HAP-1 (cell line): ENCODE data around the gene ADAMTS8.

Source experiments
- DNase-seq, 2 experiments: peaks; one replicate each; pipeline ENCODE4 v3.0.0-alpha.2; 2016 to 2020; ENCODE audit warnings: low spot score in 2 of 2
- H3K27me3 ChIP-seq: fragments of 250-450 bp; sonication (Bioruptor Pico); 2 replicates; pipeline ENCODE4 v1.5.1; 2020; ENCODE audit warnings: low read depth, mild to moderate bottlenecking, moderate library complexity
- H3K36me3 ChIP-seq: fragments of 250-450 bp; sonication (Bioruptor Pico); replicated peaks from 2 replicates; pipeline ENCODE4 v1.5.1; 2020; ENCODE audit warnings: mild to moderate bottlenecking
- H3K4me1 ChIP-seq: fragments of 250-450 bp; sonication (Bioruptor Pico); 2 replicates; pipeline ENCODE4 v1.5.1; 2020; ENCODE audit warnings: mild to moderate bottlenecking
- H3K4me3 ChIP-seq: fragments of 250-450 bp; sonication (Bioruptor Pico); 2 replicates; pipeline ENCODE4 v1.5.1; 2020; ENCODE audit warnings: mild to moderate bottlenecking, moderate library complexity
- H3K9me3 ChIP-seq: fragments of 250-450 bp; sonication (Bioruptor Pico); 2 replicates; pipeline ENCODE4 v1.5.1; 2020; ENCODE audit warnings: mild to moderate bottlenecking, moderate library complexity
- in situ Hi-C: fragments of 300-500 bp; cut with MboI; formaldehyde crosslinking; loops from 3 replicates; pipeline ENCODE4 v1.14.3; 2020; ENCODE audit warnings: low sequenced_read_pairs, inconsistent platforms, mixed read lengths

Gene ADAMTS8, protein sequence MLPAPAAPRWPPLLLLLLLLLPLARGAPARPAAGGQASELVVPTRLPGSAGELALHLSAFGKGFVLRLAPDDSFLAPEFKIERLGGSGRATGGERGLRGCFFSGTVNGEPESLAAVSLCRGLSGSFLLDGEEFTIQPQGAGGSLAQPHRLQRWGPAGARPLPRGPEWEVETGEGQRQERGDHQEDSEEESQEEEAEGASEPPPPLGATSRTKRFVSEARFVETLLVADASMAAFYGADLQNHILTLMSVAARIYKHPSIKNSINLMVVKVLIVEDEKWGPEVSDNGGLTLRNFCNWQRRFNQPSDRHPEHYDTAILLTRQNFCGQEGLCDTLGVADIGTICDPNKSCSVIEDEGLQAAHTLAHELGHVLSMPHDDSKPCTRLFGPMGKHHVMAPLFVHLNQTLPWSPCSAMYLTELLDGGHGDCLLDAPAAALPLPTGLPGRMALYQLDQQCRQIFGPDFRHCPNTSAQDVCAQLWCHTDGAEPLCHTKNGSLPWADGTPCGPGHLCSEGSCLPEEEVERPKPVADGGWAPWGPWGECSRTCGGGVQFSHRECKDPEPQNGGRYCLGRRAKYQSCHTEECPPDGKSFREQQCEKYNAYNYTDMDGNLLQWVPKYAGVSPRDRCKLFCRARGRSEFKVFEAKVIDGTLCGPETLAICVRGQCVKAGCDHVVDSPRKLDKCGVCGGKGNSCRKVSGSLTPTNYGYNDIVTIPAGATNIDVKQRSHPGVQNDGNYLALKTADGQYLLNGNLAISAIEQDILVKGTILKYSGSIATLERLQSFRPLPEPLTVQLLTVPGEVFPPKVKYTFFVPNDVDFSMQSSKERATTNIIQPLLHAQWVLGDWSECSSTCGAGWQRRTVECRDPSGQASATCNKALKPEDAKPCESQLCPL

DNA sequence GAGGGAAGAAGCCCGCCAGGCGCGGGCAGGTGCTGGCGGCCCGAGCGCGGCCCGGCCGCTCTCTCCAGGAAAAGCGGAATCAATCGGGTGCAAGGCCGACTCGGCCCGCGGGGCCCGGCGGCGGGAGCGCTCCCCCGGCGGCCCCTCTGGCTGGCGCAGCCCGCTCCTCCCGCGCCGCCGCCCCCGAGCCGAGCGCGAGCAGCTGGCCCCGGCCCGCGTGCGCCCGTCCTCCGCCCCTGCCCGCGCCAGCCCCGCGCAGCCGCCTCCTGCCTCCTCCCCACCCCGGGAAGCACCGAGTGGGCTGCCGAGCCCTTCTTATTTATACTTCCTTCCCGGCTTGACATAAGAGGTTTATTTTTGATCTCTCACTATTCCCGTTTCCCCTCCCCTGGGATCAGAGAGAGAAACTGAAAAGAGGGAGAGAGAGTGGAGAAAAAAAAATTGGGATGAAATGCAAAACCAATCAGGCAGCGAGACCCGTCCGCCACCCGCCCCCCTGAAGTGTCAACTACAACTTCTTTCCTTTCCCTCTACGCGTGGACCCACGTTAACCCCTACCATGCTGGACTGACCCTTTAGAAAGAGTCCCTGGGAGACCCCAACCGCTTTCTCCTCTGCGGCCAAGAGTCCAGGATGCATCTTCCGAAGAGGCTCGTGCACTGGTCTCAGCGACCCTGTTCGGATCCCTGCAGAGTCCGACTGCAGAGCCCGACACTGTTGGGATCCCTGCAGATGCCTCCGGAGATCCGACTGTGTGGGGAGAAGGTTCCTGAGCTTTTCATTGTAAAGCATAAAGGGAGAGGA, at the start of gene ADAMTS8:
TSS of gene ADAMTS8 (minus strand) at position 294 of the 804 bp plus-strand sequence. CDS start 323 bp downstream, outside the sequence.
- H3K36me3 ChIP-seq, result no peaks in the 10 kb centered on the region
- DNase-seq, result no peak
- H3K4me1 ChIP-seq, result no peaks in the 10 kb centered on the region
- peak within 1 kb of the TSS; percentile 2; the same call in 1 of the 2 replicates for H3K4me3 ChIP-seq
- in situ Hi-C loops, result loop anchor here (10.0 kb wide), 1 partner anchor 214 kb away; no protein-coding TSS in a partner anchor
- H3K9me3 ChIP-seq, result no peaks in the 10 kb centered on the region
- H3K27me3 ChIP-seq, result peaks cover 65% of the 10 kb centered on the region

DNA sequence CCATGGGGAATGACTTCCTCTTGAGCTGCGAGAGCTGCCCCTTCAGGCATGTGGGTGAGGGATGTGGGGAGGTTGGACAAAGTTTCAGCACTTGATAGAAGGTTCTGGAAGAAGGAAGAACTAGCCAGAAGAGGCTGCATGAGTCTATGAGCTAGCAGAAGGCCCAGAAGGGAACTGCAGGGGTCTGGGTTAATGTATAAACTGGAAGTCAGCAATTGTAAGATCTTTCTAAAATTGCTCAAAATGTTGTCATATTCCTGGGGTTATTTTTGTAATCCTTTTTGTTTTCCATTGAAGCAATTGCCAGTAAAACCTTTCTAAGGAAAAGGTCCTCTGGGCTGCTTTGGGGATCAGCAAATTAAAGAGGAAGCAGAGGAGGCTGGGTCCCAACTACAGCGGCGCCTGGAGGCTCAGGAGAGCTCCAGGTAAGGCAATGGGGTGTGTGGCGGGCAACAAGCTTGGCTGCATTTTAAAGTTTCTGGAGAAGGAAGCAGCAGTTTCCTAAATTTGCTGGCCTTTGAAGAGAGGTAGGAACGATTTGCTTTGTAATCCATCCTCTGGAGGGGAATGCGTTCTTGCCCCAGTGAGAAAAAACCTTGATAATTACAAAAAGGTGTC, 49.3 kb upstream of the ADAMTS8 start:
- no peaks in the 10 kb centered on the region for H3K9me3 ChIP-seq
- no peak for DNase-seq
- H3K27me3 ChIP-seq, result no peaks in the 10 kb centered on the region
- H3K4me3 ChIP-seq, result no peak overlapping the region
- in situ Hi-C loops, result no loop called here
- H3K36me3 ChIP-seq, result no peaks in the 10 kb centered on the region
- no peaks in the 10 kb centered on the region for H3K4me1 ChIP-seq

DNA sequence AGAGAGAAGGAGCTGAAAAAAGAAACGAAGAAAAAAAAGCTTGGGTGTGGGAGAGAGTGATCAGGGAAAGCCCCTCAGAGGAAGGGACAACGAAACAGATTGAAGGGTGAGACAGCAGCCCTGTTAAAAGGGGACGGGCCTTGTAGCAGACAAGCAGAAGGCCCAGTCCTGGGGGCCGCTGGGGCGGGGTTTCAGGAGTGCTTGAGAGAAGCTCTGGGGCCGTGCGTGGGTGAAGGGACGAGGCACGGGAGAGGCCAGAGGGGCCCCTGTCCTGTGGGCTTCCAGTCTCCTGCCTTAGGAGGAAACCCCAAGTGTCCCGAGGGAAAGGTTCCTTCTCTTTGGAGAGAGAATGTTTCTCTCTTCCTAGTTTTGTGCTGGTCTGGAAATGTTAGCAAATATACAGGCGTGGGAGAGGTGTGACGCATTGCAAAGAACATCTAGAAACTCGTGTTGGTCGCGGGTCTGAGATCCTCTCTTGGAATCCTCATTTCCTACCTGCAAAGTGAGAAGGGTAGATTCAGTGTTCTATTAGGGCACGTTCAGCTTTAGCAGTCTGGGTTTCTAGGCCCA, 48.6 kb upstream of the ADAMTS8 start:
- in situ Hi-C loops, result no loop called here
- H3K36me3 ChIP-seq, result no peaks in the 10 kb centered on the region
- no peaks in the 10 kb centered on the region for H3K9me3 ChIP-seq
- no peak for DNase-seq
- no peak overlapping the region for H3K4me3 ChIP-seq
- H3K27me3 ChIP-seq, result no peaks in the 10 kb centered on the region
- H3K4me1 ChIP-seq, result no peaks in the 10 kb centered on the region

DNA sequence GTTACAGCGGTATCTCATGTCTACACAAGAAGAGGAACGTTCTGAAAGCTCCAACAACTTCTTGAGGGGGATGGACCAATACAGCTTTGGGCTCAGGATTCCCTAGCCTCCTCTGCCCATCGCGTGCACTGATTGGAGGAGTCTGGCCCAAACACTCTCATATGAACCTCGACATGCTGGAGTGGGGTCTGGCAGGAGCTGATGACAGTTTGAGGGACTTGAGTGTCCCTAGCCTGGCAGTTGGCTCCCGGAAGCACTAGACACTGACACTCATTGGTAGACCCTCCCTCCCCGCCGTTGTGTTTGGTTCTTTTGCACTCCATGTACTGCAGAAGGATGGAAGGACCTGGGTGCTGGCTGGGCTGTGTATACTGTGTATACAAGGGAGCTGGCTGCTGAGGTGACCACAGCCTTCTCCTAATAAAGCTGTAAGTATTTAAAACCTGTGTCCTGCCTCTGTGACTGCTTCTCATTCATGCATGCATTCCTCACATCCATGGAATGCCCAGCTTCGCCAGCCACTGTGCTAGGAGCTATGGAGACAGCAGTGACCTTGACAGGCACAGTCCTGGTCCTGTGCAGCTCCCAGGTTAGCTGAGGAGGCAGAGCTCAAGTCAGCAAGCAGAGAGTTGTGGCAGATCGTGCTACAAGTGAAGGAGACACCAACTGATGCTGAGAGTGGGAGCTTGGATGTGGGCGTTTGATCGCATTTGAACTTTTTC, 48.0 kb upstream of the ADAMTS8 start:
- Histone ChIP-seq H3K4me1 (no peaks in the 10 kb centered on the region), H3K4me3 (no peak overlapping the region), H3K36me3 (no peaks in the 10 kb centered on the region), H3K9me3 (no peaks in the 10 kb centered on the region), H3K27me3 (no peaks in the 10 kb centered on the region)
- DNase-seq, result no peak
- in situ Hi-C loops, result no loop called here

DNA sequence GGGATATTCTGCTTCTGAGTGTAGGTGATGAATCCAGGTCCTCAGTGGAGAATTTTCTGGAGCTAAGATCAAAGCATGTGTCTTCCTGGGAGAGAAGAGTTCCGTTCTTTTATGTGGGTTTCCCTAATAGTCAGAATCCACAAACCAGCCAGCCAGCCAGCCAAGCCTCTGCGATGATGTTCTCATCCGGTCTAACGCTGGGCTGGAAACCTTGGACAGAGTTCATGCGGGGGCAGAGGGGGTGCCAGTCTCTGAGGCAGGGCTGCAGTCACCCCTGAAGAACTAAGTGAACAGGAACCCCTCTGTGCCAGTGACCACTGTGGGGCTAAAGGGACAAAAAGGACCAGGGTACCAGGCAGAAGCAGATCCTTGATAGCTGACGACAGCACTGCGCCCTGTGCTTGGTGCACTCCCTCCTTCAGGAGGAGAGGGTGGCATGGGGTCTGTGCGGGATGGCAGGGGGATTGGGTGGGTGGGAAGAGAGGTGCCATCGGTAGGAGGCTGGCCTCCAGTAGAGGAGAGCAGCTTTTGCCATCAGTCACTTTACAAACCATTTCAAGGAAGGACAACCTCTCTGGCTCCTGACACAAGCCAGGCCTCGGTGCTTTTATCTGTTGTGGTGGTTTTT, 47.1 kb upstream of the ADAMTS8 start:
- Histone ChIP-seq H3K36me3 (no peaks in the 10 kb centered on the region), H3K27me3 (no peaks in the 10 kb centered on the region), H3K9me3 (no peaks in the 10 kb centered on the region), H3K4me1 (no peaks in the 10 kb centered on the region), H3K4me3 (no peak overlapping the region)
- no peak for DNase-seq
- in situ Hi-C loops, result no loop called here

DNA sequence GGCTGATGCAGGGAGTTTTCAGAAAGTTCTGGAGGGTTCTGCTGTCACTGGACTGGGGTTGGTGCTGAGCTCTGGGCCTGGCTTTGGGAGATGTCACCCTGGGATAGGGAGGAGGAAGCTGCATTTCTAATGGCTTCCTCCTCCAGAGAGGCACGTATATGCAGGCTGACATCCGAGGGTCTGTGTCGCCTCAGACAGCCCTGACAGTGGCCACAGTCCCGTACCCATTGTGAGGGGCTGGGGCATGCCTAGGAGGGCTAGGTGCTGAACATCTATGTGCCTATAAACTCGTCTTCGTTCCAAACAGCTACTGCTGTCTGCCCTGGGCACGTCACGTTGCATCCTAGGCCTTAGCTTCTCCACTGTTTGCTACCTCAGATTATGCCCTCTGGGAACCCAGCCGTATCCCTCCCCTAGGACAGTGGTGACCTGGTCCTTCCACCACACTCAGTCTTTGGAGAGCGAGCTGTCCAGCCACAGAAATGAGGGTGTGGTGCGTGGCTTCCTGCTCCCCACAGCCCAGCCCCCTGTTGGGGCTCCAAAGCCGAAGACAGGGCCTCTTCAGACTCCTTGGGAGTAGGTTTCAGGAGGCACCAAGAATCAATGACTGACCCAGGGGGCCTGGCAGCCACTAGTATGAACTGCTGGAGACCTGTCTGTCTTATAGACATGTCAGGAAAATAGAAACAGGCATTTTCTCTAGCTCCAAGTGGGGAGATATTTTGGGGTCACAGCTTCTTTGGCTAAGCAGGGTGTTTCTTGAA, 46.4 kb upstream of the ADAMTS8 start:
- H3K9me3 ChIP-seq, result no peaks in the 10 kb centered on the region
- in situ Hi-C loops, result no loop called here
- no peak overlapping the region for H3K4me3 ChIP-seq
- no peaks in the 10 kb centered on the region for H3K36me3 ChIP-seq
- no peaks in the 10 kb centered on the region for H3K27me3 ChIP-seq
- DNase-seq, result no peak
- no peaks in the 10 kb centered on the region for H3K4me1 ChIP-seq

DNA sequence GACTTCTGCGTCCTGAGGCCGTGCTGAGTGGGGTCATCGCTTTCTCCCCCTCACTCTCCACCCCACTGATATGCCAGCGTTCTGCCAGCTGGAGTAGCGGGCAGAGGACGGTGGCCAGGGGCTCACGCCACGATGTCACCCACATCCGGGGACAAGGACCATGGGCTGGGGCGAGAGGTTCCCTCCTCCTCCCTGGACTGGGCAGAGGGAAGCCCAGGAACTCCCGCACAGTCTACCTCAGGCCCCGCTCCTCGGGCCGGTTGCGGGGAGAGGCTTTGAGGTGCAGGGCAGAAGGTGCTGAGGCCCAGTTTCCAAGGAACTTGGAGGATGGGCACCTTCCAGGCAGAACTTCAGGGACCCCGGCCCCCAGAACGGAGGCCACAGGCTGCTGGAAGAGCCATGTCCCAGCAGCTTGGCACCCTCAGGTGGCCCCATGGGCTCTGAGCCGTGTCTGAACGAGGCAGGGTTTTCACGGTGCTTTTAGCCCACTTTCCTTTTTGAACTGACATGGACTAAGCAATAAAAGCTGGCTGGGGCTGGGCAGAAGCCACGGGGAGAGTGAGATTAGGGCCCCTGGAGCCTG, 45.5 kb upstream of the ADAMTS8 start:
- Histone ChIP-seq H3K4me3 (no peak overlapping the region), H3K27me3 (no peaks in the 10 kb centered on the region), H3K36me3 (no peaks in the 10 kb centered on the region), H3K9me3 (no peaks in the 10 kb centered on the region), H3K4me1 (no peaks in the 10 kb centered on the region)
- no peak for DNase-seq
- in situ Hi-C loops, result no loop called here

DNA sequence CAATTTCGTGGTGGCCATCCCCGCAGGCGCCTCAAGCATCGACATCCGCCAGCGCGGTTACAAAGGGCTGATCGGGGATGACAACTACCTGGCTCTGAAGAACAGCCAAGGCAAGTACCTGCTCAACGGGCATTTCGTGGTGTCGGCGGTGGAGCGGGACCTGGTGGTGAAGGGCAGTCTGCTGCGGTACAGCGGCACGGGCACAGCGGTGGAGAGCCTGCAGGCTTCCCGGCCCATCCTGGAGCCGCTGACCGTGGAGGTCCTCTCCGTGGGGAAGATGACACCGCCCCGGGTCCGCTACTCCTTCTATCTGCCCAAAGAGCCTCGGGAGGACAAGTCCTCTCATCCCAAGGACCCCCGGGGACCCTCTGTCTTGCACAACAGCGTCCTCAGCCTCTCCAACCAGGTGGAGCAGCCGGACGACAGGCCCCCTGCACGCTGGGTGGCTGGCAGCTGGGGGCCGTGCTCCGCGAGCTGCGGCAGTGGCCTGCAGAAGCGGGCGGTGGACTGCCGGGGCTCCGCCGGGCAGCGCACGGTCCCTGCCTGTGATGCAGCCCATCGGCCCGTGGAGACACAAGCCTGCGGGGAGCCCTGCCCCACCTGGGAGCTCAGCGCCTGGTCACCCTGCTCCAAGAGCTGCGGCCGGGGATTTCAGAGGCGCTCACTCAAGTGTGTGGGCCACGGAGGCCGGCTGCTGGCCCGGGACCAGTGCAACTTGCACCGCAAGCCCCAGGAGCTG, 44.8 kb upstream of the ADAMTS8 start:
- in situ Hi-C loops, result no loop called here
- no peak for DNase-seq

DNA sequence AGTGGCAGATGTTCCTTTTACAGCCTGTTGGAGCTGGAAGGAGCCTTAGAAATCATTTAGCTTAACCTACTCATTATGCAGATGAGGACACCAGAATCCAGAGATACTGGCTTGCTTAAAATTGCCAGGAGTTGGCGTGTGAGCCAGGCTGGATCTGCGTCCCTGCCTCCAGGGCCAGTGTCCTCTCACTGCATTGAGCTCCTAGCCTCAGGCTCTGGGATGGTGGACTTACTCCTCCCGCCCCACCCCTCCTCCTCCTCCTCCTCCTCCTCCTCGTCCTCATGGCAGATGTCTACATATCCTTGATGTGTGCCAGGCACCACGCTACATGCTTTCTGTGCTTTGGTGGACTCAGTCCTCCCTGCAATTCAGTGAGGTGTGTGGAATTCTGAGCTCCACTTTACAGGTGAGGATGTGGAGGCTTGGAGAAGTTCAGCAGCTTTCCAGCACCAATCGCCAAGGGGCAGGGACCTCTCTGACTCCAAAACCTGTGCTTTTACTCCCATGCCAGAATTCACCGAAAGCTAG, 44.1 kb upstream of the ADAMTS8 start:
- no peaks in the 10 kb centered on the region for H3K4me1 ChIP-seq
- no peak overlapping the region for H3K4me3 ChIP-seq
- no peaks in the 10 kb centered on the region for H3K27me3 ChIP-seq
- no peaks in the 10 kb centered on the region for H3K9me3 ChIP-seq
- in situ Hi-C loops, result no loop called here
- H3K36me3 ChIP-seq, result no peaks in the 10 kb centered on the region
- no peak for DNase-seq

More for the DNA sequence above, 44.8 kb upstream of the ADAMTS8 start:
- Histone ChIP-seq H3K4me1 (no peaks in the 10 kb centered on the region), H3K27me3 (no peaks in the 10 kb centered on the region), H3K36me3 (no peaks in the 10 kb centered on the region), H3K4me3 (no peak overlapping the region), H3K9me3 (no peaks in the 10 kb centered on the region)

DNA sequence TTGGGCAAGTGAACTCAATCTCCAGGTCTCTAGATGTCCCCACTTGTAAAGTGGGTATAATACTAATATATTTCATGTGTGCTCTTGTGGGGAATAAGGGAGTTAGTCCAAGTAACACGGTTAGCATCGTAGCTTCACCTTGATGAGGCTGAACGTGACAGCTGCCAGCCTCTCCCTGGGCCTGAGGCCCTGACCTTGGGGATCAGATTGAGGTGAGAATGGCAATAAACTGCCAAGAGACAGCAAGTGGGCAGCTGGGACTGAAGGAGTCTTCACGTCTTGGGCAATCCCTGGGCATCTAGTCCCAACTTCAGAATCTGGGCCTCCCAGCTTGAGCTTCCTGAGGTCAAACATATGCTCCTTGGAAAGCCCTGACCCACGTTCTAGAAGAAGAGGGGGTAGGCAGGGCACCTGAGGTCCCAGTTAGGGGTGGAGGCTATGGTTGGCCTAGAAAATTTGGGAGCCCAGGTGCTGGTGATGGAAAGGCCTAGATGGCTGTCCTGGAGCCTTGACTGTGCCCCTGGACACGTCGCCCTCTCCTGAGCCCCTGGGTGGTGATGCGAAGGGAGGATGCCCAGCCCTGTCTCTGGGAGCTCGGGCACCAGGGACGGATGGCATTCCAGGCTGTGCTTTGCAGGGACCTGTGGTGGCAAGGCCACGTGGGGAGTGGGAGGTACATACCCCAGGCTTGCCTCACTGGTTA, 43.5 kb upstream of the ADAMTS8 start:
- in situ Hi-C loops, result no loop called here
- Histone ChIP-seq H3K4me3 (no peak overlapping the region), H3K9me3 (no peaks in the 10 kb centered on the region), H3K4me1 (no peaks in the 10 kb centered on the region), H3K27me3 (no peaks in the 10 kb centered on the region), H3K36me3 (no peaks in the 10 kb centered on the region)
- DNase-seq, result no peak
